Endothelial cell of umbilical vein (primary cell): ENCODE measurements around the gene BPTF. TPM values are rescaled to one million over a fixed set of nuclear protein-coding genes. Genes with fewer than 3 reads are reported as not detected.

Experiments
- BruUV-seq: library from RNA; stranded (reverse); fragments of 400-500 nt; replicated peaks from 2 replicates; lab custom pipeline; 2021; lab: Mats Ljungman, UMichigan
- CTCF ChIA-PET: fragments of 300-600, 350-600 bp; sonication (Branson Sonifier 250); formaldehyde crosslinking; loops from one replicate; lab custom pipeline; 2021; ENCODE audit warnings: antibody characterized with exemption, inconsistent platforms; lab: Charles Lee
- POLR2A ChIA-PET: fragments of 300-600, 350-600 bp; sonication (Branson Sonifier 250); formaldehyde crosslinking; loops from one replicate; lab custom pipeline; 2021; ENCODE audit warnings: antibody characterized with exemption, inconsistent platforms; lab: Charles Lee
- DNase-seq: peaks from one replicate; pipeline ENCODE4 v3.0.0-alpha.2; 2011; ENCODE audit warnings: low read depth, low spot score
- FAIRE-seq: peaks from 2 replicates; lab custom pipeline; 2011; peaks lifted over from hg19 to GRCh38; lab: Jason Lieb, UNC
- H2AFZ ChIP-seq: 2 replicates; pipeline ENCODE4 v1.6.0; 2012; ENCODE audit warnings: low read depth, low read length, control low read depth, inconsistent platforms
- H3K27ac ChIP-seq: 2 replicates; pipeline ENCODE4 v1.5.1; 2011; ENCODE audit warnings: low read depth, mild to moderate bottlenecking, control low read depth, low read length, moderate library complexity; ENCODE audit not compliant: insufficient read depth
- H3K27me3 ChIP-seq, 2 experiments: 2 replicates each; pipeline versions ENCODE4 v1.6.0 to v1.6.1; 2011; ENCODE audit warnings: low read length in 2 of 2, mixed read lengths in 1 of 2; ENCODE audit not compliant: control insufficient read depth in 2 of 2, insufficient read depth in 2 of 2
- H3K36me3 ChIP-seq, 2 experiments: 2 replicates in 1 of 2; 3 replicates in 1 of 2; pipeline ENCODE4 v1.5.1; 2011; ENCODE audit warnings: low read length in 2 of 2, mild to moderate bottlenecking in 1 of 2, moderate library complexity in 1 of 2; ENCODE audit not compliant: control insufficient read depth in 2 of 2, insufficient read depth in 2 of 2; ENCODE audit errors: extremely low read depth in 1 of 2
- H3K4me1 ChIP-seq: 3 replicates; pipeline ENCODE4 v1.5.1; 2011; ENCODE audit warnings: mild to moderate bottlenecking, low read length; ENCODE audit not compliant: control insufficient read depth, insufficient read depth; ENCODE audit errors: extremely low read depth
- H3K4me2 ChIP-seq: 2 replicates; pipeline ENCODE4 v1.6.1; 2011; ENCODE audit warnings: low read length, control low read depth, mixed read lengths; ENCODE audit not compliant: insufficient read depth
- H3K4me3 ChIP-seq, 3 experiments: fragments of 200-600 bp in 1 of 3; sonication (generic), shearing (Covaris generic) in 1 of 3; replicated peaks in 1 of 3; 2 replicates each; pipeline ENCODE4 v1.5.1; 2011 to 2016; ENCODE audit warnings: control low read depth in 3 of 3, low read length in 3 of 3, mild to moderate bottlenecking in 2 of 3, inconsistent platforms in 1 of 3, low read depth in 1 of 3, moderate library complexity in 1 of 3; ENCODE audit not compliant: insufficient read depth in 1 of 3
- H3K79me2 ChIP-seq: 2 replicates; pipeline ENCODE4 v1.6.0; 2012; ENCODE audit warnings: low read length, inconsistent platforms; ENCODE audit not compliant: control insufficient read depth, insufficient read depth
- H3K9ac ChIP-seq: replicated peaks from 2 replicates; pipeline ENCODE3; 2011; ENCODE audit warnings: low read length, control low read depth; ENCODE audit not compliant: insufficient read depth; ENCODE audit errors: extremely low read depth
- H3K9me1 ChIP-seq: replicated peaks from 3 replicates; pipeline ENCODE4 v1.6.0; 2011; ENCODE audit warnings: mild to moderate bottlenecking, low read length; ENCODE audit not compliant: control insufficient read depth, insufficient read depth; ENCODE audit errors: extremely low read depth
- H3K9me3 ChIP-seq: replicated peaks from 2 replicates; pipeline ENCODE4 v1.5.1; 2012; ENCODE audit warnings: low read length, inconsistent platforms; ENCODE audit not compliant: control insufficient read depth, insufficient read depth
- H4K20me1 ChIP-seq: replicated peaks from 2 replicates; pipeline ENCODE3; 2011; ENCODE audit warnings: mild to moderate bottlenecking, low read length; ENCODE audit not compliant: control insufficient read depth, insufficient read depth; ENCODE audit errors: extremely low read depth
- EZH2 ChIP-seq: IDR thresholded peaks from 2 replicates; pipeline ENCODE4 v1.6.1; 2012; ENCODE audit warnings: borderline replicate concordance, low read depth, mild to moderate bottlenecking, moderate library complexity, low read length, inconsistent platforms; ENCODE audit not compliant: severe bottlenecking
- FOS ChIP-seq: IDR thresholded peaks from 2 replicates; pipeline ENCODE4 v1.6.1; 2011; ENCODE audit warnings: mild to moderate bottlenecking, low read length, moderate library complexity, borderline replicate concordance; ENCODE audit not compliant: insufficient read depth
- GATA2 ChIP-seq: IDR thresholded peaks from 2 replicates; pipeline ENCODE4 v1.7.0; 2011; ENCODE audit warnings: low read depth, mild to moderate bottlenecking, moderate library complexity, mixed read lengths, low read length; ENCODE audit not compliant: insufficient read length, insufficient read depth
- JUN ChIP-seq: IDR thresholded peaks from 2 replicates; pipeline ENCODE4 v1.6.1; 2011; ENCODE audit warnings: borderline replicate concordance, low read depth; ENCODE audit not compliant: insufficient read length, insufficient read depth
- MYC ChIP-seq: IDR thresholded peaks from one replicate; pipeline ENCODE4 v1.6.1; 2011; ENCODE audit warnings: mild to moderate bottlenecking, low read depth, low read length
- POLR2A ChIP-seq: IDR thresholded peaks from 2 replicates; pipeline ENCODE4 v1.6.1; 2012; ENCODE audit warnings: low read depth, mild to moderate bottlenecking, control low read depth, low read length
- POLR2AphosphoS5 ChIP-seq: IDR thresholded peaks from 2 replicates; pipeline ENCODE4 v1.6.1; 2012; ENCODE audit warnings: low read depth, mild to moderate bottlenecking, control low read depth, low read length, moderate library complexity; ENCODE audit not compliant: insufficient read depth
- dilution Hi-C: fragments of 300-500 bp; cut with MboI; formaldehyde crosslinking; loops from one replicate; pipeline ENCODE4 v1.15.0; 2019; ENCODE audit warnings: low sequenced_read_pairs; ENCODE audit not compliant: extremely low pct_ligation_motif_present
- intact Hi-C: fragments of 100-400 bp; cut with micrococcal nuclease; formaldehyde crosslinking; loops from one replicate; pipeline ENCODE4 v1.10.0; 2022
- polyA plus RNA-seq, 4 experiments: library from polyadenylated mRNA; depleted of rRNA in 3 of 4; stranded (reverse) in 3 of 4; unstranded in 1 of 4; fragments of >200 nt; gene quantifications; 2 replicates each; pipeline versions ENCODE4 v1.2.1 to v1.2.3, GENCODE V29; 2011 to 2012; ENCODE audit warnings: missing spikeins in 1 of 4
- total RNA-seq: library from RNA; stranded (reverse); gene quantifications from 2 replicates; pipeline ENCODE4 v1.2.3, GENCODE V29; 2021
- TF ChIP-seq, protein P1 (sequence below), 2 donors: IDR thresholded peaks; 1 replicate in 1 of 2; 2 replicates in 1 of 2; pipeline ENCODE4 v1.5.1; 2011; ENCODE audit warnings: low read length in 2 of 2, mild to moderate bottlenecking in 2 of 2, moderate library complexity in 2 of 2, control low read depth in 1 of 2, inconsistent platforms in 1 of 2, low read depth in 1 of 2; ENCODE audit not compliant: insufficient read depth in 1 of 2; ENCODE audit errors: extremely low read depth in 1 of 2
- TF ChIP-seq, protein P2 (sequence below): IDR thresholded peaks from 2 replicates; pipeline ENCODE4 v1.6.1; 2011; ENCODE audit not compliant: insufficient read depth, insufficient read length

Gene BPTF
- total and polyA plus RNA-seq, 2 donors (not counting 3 experiments of a cell fraction or from before 2014, with no cell fraction given): 41.0 to 88.1 TPM

DNA sequence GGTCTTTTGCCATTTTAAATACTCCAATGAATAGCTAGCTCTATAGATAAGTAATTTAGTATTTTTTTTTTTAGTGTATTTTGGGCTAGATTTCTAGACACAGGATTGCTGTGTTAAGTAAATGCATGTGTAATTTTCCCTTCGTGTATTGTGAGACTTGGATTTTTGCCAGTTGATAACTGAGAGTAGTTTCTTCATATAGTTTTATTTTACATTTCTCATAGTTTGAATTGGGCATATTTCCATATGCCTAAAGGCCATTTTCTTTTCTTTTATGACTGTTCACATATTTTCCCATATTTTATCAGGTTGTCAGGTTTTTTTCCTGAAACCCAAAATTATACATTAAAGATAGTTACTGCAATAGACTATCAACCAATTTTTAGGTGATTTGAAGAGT lies 59.4 kb downstream of the BPTF start:
- no peaks in the 10 kb centered on the region for H4K20me1 ChIP-seq
- no peak overlapping the region for H3K4me2 ChIP-seq
- no peaks in the 10 kb centered on the region for H3K4me1 ChIP-seq
- H3K9me3 ChIP-seq: no peaks in the 10 kb centered on the region
- no peak overlapping the region for H2AFZ ChIP-seq
- no peaks in the 10 kb centered on the region for H3K9me1 ChIP-seq
- TF ChIP-seq GATA2 (no peak), MYC (no peak), POLR2A (no peak), EZH2 (no peak), FOS (no peak), POLR2AphosphoS5 (no peak), JUN (no peak)
- TF ChIP-seq, protein P1, sequence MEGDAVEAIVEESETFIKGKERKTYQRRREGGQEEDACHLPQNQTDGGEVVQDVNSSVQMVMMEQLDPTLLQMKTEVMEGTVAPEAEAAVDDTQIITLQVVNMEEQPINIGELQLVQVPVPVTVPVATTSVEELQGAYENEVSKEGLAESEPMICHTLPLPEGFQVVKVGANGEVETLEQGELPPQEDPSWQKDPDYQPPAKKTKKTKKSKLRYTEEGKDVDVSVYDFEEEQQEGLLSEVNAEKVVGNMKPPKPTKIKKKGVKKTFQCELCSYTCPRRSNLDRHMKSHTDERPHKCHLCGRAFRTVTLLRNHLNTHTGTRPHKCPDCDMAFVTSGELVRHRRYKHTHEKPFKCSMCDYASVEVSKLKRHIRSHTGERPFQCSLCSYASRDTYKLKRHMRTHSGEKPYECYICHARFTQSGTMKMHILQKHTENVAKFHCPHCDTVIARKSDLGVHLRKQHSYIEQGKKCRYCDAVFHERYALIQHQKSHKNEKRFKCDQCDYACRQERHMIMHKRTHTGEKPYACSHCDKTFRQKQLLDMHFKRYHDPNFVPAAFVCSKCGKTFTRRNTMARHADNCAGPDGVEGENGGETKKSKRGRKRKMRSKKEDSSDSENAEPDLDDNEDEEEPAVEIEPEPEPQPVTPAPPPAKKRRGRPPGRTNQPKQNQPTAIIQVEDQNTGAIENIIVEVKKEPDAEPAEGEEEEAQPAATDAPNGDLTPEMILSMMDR (IDR thresholded peaks at IDR 0.05; ENCODE audit: extremely low read depth in 1 of 2, insufficient read depth in 1 of 2, low read depth in 1 of 2, low read length in 2 of 2): no peak
- TF ChIP-seq, protein P2, sequence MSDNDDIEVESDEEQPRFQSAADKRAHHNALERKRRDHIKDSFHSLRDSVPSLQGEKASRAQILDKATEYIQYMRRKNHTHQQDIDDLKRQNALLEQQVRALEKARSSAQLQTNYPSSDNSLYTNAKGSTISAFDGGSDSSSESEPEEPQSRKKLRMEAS: no peak
- ChIA-PET POLR2A (no interaction called here), CTCF (no interaction called here)
- H3K27ac ChIP-seq: no peak overlapping the region
- peaks cover 1% of the 10 kb centered on the region for H3K79me2 ChIP-seq
- no TSS peak for BruUV-seq
- no peak overlapping the region for H3K9ac ChIP-seq
- intact Hi-C loops: no loop called here
- no peaks in the 10 kb centered on the region for H3K36me3 ChIP-seq
- dilution Hi-C loops: no loop called here
- FAIRE-seq (no peak), DNase-seq (no peak)
- no peaks in the 10 kb centered on the region for H3K27me3 ChIP-seq
- no peak overlapping the region for H3K4me3 ChIP-seq
